ENCODE results near the gene NAT14.
A peak's percentile ranks its signal among the peaks of the same experiment; 100 is the strongest.
"Not testable (repeated sequence)": the region's sequence is repeated elsewhere in the genome, so short reads cannot be mapped to it uniquely, and the experiment has no call there.

The NAT14 gene

GRCh38 chr19:55504252-55504603 lies 19.2 kb downstream of the NAT14 start:
- no peak for DNase-seq

GRCh38 chr19:55504981-55505380 lies 20.0 kb downstream of the NAT14 start:
- no peak for DNase-seq

- DNase-seq = no peak
Observed at GRCh38 chr19:55508120-55508519, 23.1 kb downstream of the NAT14 start.

GRCh38 chr19:55516878-55517620 lies 32.1 kb downstream of the NAT14 start:
- peak; percentile 92 to 93 for DNase-seq

- DNase-seq = no peak
Observed at GRCh38 chr19:55519451-55520311, 34.7 kb downstream of the NAT14 start.

- DNase-seq = no peak
Observed at GRCh38 chr19:55520691-55521292, 35.8 kb downstream of the NAT14 start.

GRCh38 chr19:55525289-55526101 lies 40.5 kb downstream of the NAT14 start:
- DNase-seq = no peak

- DNase-seq = no peak
Observed at GRCh38 chr19:55526216-55527196, 41.5 kb downstream of the NAT14 start.

GRCh38 chr19:55527197-55528029 lies 42.4 kb downstream of the NAT14 start:
- DNase-seq = no peak

GRCh38 chr19:55528030-55528803 lies 43.2 kb downstream of the NAT14 start:
- no peak for DNase-seq

GRCh38 chr19:55529636-55530234 lies 44.7 kb downstream of the NAT14 start:
- no peak for DNase-seq

GRCh38 chr19:55530996-55531395 lies 46.0 kb downstream of the NAT14 start:
- no peak for DNase-seq

- DNase-seq = not testable (repeated sequence)
Observed at GRCh38 chr19:55534280-55534679, 49.3 kb downstream of the NAT14 start.

GRCh38 chr19:55535173-55535964 lies 50.4 kb downstream of the NAT14 start:
- no peak for DNase-seq

- DNase-seq = no peak
Observed at GRCh38 chr19:55535965-55536350, 51.0 kb downstream of the NAT14 start.

GRCh38 chr19:55536366-55536765 lies 51.4 kb downstream of the NAT14 start:
- DNase-seq = no peak
